Adrenal gland (tissue), 12 donors: Measurements from ENCODE around the gene DOK6. TPM values are rescaled to one million over a fixed set of nuclear protein-coding genes. Genes with fewer than 3 reads are reported as not detected.

ENCODE experiments used
- DNase-seq, 7 donors: peaks; one replicate each; pipeline ENCODE4 v3.0.0-alpha.2; 2019 to 2020
- H3K27ac ChIP-seq, 5 donors: fragments of 200-600 bp; sonication (generic) in 4 of 5; 1 replicate in 3 of 5; 2 replicates in 2 of 5; pipeline versions ENCODE4 v1.5.1 to v1.8.0; 2016 to 2020; ENCODE audit warnings: mild to moderate bottlenecking in 1 of 5
- H3K27me3 ChIP-seq: fragments of 200-600 bp; 2 replicates; pipeline ENCODE4 v1.8.0; 2021
- H3K36me3 ChIP-seq, 2 donors: fragments of 200-600 bp; replicated peaks in 1 of 2; 1 replicate in 1 of 2; 2 replicates in 1 of 2; pipeline versions ENCODE4 v1.5.1 to v1.8.0; 2018 to 2022
- H3K4me1 ChIP-seq, 2 donors: fragments of 200-600 bp; replicated peaks in 1 of 2; 1 replicate in 1 of 2; 2 replicates in 1 of 2; pipeline versions ENCODE4 v1.5.1 to v1.8.0; 2018 to 2021
- H3K4me3 ChIP-seq, 4 donors: fragments of 200-600 bp; sonication (generic) in 3 of 4; one replicate each; pipeline ENCODE4 v1.5.1; 2016 to 2018
- H3K9me3 ChIP-seq, 3 donors: fragments of 200-600 bp; sonication (generic) in 1 of 3; replicated peaks in 1 of 3; 1 replicate in 2 of 3; 2 replicates in 1 of 3; pipeline versions ENCODE4 v1.5.1 to v1.8.0; 2016 to 2021
- CTCF ChIP-seq, 6 experiments: fragments of 450-650 bp in 4 of 6; fragments of 200-600 bp in 2 of 6; sonication (generic) in 1 of 6; IDR thresholded peaks; 1 replicate in 5 of 6; 2 replicates in 1 of 6; pipeline versions ENCODE4 v1.5.1 to v1.8.0; 2016 to 2021; ENCODE audit warnings: antibody characterized with exemption in 6 of 6, mild to moderate bottlenecking in 2 of 6, moderate library complexity in 1 of 6
- POLR2A ChIP-seq, 2 donors: fragments of 450-650 bp; IDR thresholded peaks; one replicate each; pipeline ENCODE4 v1.6.1; 2017; ENCODE audit warnings: antibody characterized with exemption in 2 of 2, mild to moderate bottlenecking in 2 of 2, moderate library complexity in 1 of 2
- WGBS, 4 donors: extraction: QIAGEN DNeasy Blood & Tissue Kit in 2 of 4; methylation state at CpG; one replicate each; pipeline versions ENCODE4 v1.1.5 to v1.1.7; 2013 to 2017; 5-methylcytosine and 5-hydroxymethylcytosine counted together
- intact Hi-C, 2 donors: fragments of 100-400 bp; cut with DNase I; formaldehyde crosslinking; loops; one replicate each; pipeline versions ENCODE4 v1.14.1 to v1.15.0; 2022 to 2023
- polyA plus RNA-seq, 3 donors: library from polyadenylated mRNA; stranded (reverse); fragments of 200-250 nt in 2 of 3; fragments of 350-450 nt in 1 of 3; fragmentation: Illumina TruSeq in 1 of 3; extraction: RNeasy Lipid Tissue Mini Kit (QIAGEN cat#74804) in 1 of 3; gene quantifications; one replicate each; pipeline ENCODE4 v1.2.3, GENCODE V29; 2013 to 2014
- total RNA-seq, 9 donors: library from RNA; depleted of rRNA in 4 of 9; stranded (reverse); fragments of >200 nt in 4 of 9; fragments of 120-200 nt in 1 of 9; fragmentation: NEBNext Ultra II Directional in 1 of 9; extraction: Animal tissue kit (Norgen Biotek cat#: 25700) in 1 of 9; gene quantifications; one replicate each; pipeline versions ENCODE4 v1.1.0 to v1.2.4, GENCODE V29; 2013 to 2023
- donor health status: healthy with polysubstance abuse.
- donor health status: Bipolar disorder and iron deficiency.
- donor health status: DM: yes; HTN: yes; CAD: no.
- donor health status: DM: no; HTN: no; CAD: no.
- donor health status: DM: no; HTN: no; CAD: no.
- donor health status: DM: yes; HTN: yes; CAD: no.

DOK6 gene
- total and polyA plus RNA-seq, 12 donors: 0.24 to 4.5 (median 0.76) TPM

- H3K4me1 ChIP-seq: no peaks in the 10 kb centered on the region
- H3K9me3 ChIP-seq: no peaks in the 10 kb centered on the region
- no peaks in the 10 kb centered on the region for H3K36me3 ChIP-seq
- TF ChIP-seq POLR2A (IDR thresholded peaks at IDR 0.05) (no peak), CTCF (IDR thresholded peaks at IDR 0.05) (no peak)
- DNase-seq: no peak
- no peak overlapping the region for H3K4me3 ChIP-seq
- H3K27ac ChIP-seq: no peak overlapping the region
- intact Hi-C loops: no loop called here
- H3K27me3 ChIP-seq: no peaks in the 10 kb centered on the region
- WGBS, 4 donors: 33 to 53% (median 41%) methylated on average over 4 of the region's 4 CpGs
Measured at GRCh38 chr18:69490813-69491212, 90.1 kb downstream of the DOK6 start.

DNA sequence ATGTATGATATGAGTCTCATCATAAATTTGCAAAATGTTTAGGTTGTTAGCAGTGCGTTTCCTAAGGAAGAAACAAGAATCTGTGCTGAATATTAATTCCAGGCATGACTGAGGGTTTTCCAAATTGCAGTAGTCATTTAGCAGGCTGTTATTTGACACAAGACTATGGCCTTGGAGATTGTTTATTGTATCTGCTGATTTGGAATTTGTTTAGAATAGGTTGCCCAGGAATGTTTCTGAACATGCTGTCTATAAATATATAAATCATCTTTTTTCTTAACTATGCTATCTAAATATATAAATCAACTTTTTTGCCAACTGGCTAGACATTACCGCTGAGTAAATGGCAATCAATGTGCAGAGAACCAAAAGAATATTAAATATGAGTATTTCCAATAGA, 90.9 kb downstream of the DOK6 start:
- 50 to 82% (median 70%) methylated on average over 2 of the region's 2 CpGs for WGBS, 4 donors
- no peaks in the 10 kb centered on the region for H3K27me3 ChIP-seq

GRCh38 chr18:69492861-69493260, 92.2 kb downstream of the DOK6 start:
- no peak overlapping the region for H3K4me3 ChIP-seq
- no peaks in the 10 kb centered on the region for H3K9me3 ChIP-seq
- no peak for TF ChIP-seq CTCF (IDR thresholded peaks at IDR 0.05)
- no peak for TF ChIP-seq POLR2A (IDR thresholded peaks at IDR 0.05)
- H3K36me3 ChIP-seq: no peaks in the 10 kb centered on the region
- no peak overlapping the region for H3K27ac ChIP-seq
- intact Hi-C loops: no loop called here
- 66 to 77% (median 69%) methylated on average over 2 of the region's 2 CpGs for WGBS, 4 donors
- no peaks in the 10 kb centered on the region for H3K27me3 ChIP-seq
- DNase-seq: no peak
- H3K4me1 ChIP-seq: no peaks in the 10 kb centered on the region

More for the DNA sequence above, 90.9 kb downstream of the DOK6 start:
- Histone ChIP-seq H3K27ac (no peak overlapping the region), H3K36me3 (no peaks in the 10 kb centered on the region), H3K4me1 (no peaks in the 10 kb centered on the region), H3K9me3 (no peaks in the 10 kb centered on the region), H3K4me3 (no peak overlapping the region)
- TF ChIP-seq POLR2A (IDR thresholded peaks at IDR 0.05) (no peak), CTCF (IDR thresholded peaks at IDR 0.05) (no peak)
- intact Hi-C loops: no loop called here
- no peak for DNase-seq

DNA sequence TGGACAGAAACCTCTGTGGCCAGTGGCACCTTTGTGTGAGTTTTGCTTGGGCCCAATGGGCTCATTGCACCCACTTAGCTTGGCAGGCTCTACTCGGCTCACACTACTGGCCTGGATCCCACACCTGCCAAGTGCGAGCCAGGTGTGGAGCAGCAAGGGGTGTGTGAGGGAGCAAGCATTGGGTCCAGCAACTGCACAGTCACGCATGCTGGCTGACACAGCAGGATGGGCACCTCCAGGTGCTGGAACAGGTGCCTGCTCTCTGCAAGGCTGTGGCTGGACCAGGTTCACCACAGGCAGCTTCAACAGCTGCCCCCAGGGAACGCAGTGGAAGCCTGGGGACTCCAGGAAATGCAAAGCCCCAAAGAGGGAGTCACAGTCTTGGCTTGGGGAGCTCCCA, 94.2 kb downstream of the DOK6 start:
- Histone ChIP-seq H3K9me3 (no peaks in the 10 kb centered on the region), H3K27me3 (no peaks in the 10 kb centered on the region), H3K4me1 (no peaks in the 10 kb centered on the region), H3K27ac (no peak overlapping the region), H3K36me3 (no peaks in the 10 kb centered on the region), H3K4me3 (no peak overlapping the region)
- intact Hi-C loops: no loop called here
- 83 to 93% (median 89%) methylated on average over 2 to 4 of the region's 4 CpGs for WGBS, 4 donors
- no peak for DNase-seq
- TF ChIP-seq POLR2A (IDR thresholded peaks at IDR 0.05) (no peak), CTCF (IDR thresholded peaks at IDR 0.05) (no peak)
